Pancreas (tissue), 10 donors: ENCODE data around the gene PRKCE. TPM values are rescaled to one million over a fixed set of nuclear protein-coding genes. Genes with fewer than 3 reads are reported as not detected.

Experiments used
- ATAC-seq, 4 donors: fragments of 200-7000 bp; cut with Tn5 transposase; one replicate each; pipeline versions ENCODE4 v1.8.0 to v1.9.1; 2020; ENCODE audit warnings: mild to moderate bottlenecking in 4 of 4, moderate library complexity in 4 of 4
- DNase-seq, 6 donors: peaks; one replicate each; pipeline ENCODE4 v3.0.0-alpha.2; 2020
- FAIRE-seq: peaks from 2 replicates; lab custom pipeline; 2012; peaks lifted over from hg19 to GRCh38; lab: Jason Lieb, UNC
- H3K27ac ChIP-seq, 4 donors: fragments of 200-600 bp; sonication (generic); 1 replicate in 3 of 4; 2 replicates in 1 of 4; pipeline versions ENCODE4 v1.5.0 to v1.8.0; 2020
- H3K27me3 ChIP-seq, 4 donors: fragments of 200-600 bp; one replicate each; pipeline ENCODE4 v1.8.0; 2021
- H3K36me3 ChIP-seq, 3 donors: fragments of 200-600 bp; sonication (generic) in 1 of 3; one replicate each; pipeline versions ENCODE4 v1.5.0 to v1.8.0; 2020 to 2021
- H3K4me1 ChIP-seq, 3 donors: fragments of 200-600 bp; one replicate each; pipeline ENCODE4 v1.8.0; 2021
- H3K4me3 ChIP-seq, 4 donors: fragments of 200-600 bp; sonication (generic) in 2 of 4; one replicate each; pipeline versions ENCODE4 v1.5.0 to v1.8.0; 2020 to 2021
- H3K9me3 ChIP-seq, 4 donors: fragments of 200-600 bp; one replicate each; pipeline ENCODE4 v1.8.0; 2021
- WGBS, 2 donors: extraction: QIAGEN DNeasy Blood & Tissue Kit; methylation state at CpG; one replicate each; pipeline ENCODE4 v1.1.7; 2013; 5-methylcytosine and 5-hydroxymethylcytosine counted together
- intact Hi-C, 3 donors: fragments of 100-400 bp; cut with DNase I; formaldehyde crosslinking; loops; one replicate each; pipeline versions ENCODE4 v1.11.1 to v1.14.2; 2022
- polyA plus RNA-seq, 2 donors: library from polyadenylated mRNA; stranded (reverse); fragments of 200-250 nt; gene quantifications; one replicate each; pipeline ENCODE4 v1.2.3, GENCODE V29; 2013
- total RNA-seq, 6 donors: library from RNA; stranded (reverse); fragmentation: NEBNext Ultra II Directional in 4 of 6; extraction: Animal tissue kit (Norgen Biotek cat#: 25700) in 4 of 6; gene quantifications; one replicate each; pipeline versions ENCODE4 v1.2.1 to v1.2.4, GENCODE V29; 2021 to 2023
- TF ChIP-seq, protein P1 (sequence below), 4 donors: fragments of 200-600 bp; sonication (generic) in 3 of 4; IDR thresholded peaks; one replicate each; pipeline versions ENCODE4 v1.5.0 to v1.8.0; 2021; ENCODE audit warnings: antibody characterized with exemption in 4 of 4
- donor health status: healthy with polysubstance abuse.
- donor health status: DM: no; HTN: no; CAD: no; lungs with moderate emphysema.
- donor health status: DM: no; HTN: no; CAD: no.
- donor health status: control.
- donor health status: control.
- donor health status: Bipolar disorder and iron deficiency.
- donor health status: DM: yes; HTN: yes; CAD: no.
- donor health status: DM: no; HTN: no; CAD: no.
- donor health status: DM: no; HTN: no; CAD: no.
- donor health status: DM: yes; HTN: yes; CAD: no.

The PRKCE gene
- total and polyA plus RNA-seq, 8 donors, result 4.0 to 19.4 (median 10.0) TPM

DNA sequence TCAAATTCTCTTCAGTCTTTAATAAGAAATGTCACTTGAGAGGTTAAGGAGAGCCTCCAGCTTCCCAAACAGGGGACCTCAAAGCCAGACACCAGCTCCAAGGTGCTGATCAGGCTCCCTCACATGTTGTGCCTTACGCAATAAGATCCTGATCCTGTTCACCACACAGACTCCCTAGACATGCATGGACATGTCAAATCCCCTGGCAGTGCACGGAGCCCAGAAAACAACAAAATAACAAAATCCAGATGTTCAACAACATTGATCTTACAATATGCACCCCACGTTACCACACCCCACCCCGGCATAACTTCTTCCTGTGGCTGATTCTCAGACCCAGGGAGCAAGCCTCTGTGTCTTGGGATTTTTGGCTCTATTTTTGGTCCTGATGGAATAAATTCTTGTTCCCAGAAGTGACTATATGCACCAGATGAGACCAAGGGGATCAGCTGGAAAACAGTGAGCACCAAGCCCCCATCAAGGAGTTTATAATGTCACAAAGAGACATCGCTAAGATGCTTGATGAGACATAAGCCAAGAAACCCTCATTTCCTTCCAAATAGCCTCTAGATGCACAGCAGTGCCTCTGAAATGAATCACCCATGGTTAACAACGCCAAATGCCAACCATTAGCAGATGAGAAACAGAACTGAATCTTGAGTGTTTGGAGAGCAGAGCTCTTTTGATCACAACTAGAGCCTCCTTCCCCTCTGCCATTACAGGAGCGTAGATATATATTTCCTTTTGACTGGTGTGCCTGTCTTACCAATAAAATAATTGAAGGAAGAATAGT, 198.2 kb downstream of the PRKCE start:
- no peaks in the 10 kb centered on the region for H3K9me3 ChIP-seq
- DNase-seq, result no peak
- no peak for ATAC-seq
- WGBS, 2 donors, result 90 to 94% methylated on average over 7 of the region's 7 CpGs
- no peak overlapping the region for H3K4me3 ChIP-seq
- intact Hi-C loops, result no loop called here
- H3K27me3 ChIP-seq, result no peaks in the 10 kb centered on the region
- TF ChIP-seq, protein P1, sequence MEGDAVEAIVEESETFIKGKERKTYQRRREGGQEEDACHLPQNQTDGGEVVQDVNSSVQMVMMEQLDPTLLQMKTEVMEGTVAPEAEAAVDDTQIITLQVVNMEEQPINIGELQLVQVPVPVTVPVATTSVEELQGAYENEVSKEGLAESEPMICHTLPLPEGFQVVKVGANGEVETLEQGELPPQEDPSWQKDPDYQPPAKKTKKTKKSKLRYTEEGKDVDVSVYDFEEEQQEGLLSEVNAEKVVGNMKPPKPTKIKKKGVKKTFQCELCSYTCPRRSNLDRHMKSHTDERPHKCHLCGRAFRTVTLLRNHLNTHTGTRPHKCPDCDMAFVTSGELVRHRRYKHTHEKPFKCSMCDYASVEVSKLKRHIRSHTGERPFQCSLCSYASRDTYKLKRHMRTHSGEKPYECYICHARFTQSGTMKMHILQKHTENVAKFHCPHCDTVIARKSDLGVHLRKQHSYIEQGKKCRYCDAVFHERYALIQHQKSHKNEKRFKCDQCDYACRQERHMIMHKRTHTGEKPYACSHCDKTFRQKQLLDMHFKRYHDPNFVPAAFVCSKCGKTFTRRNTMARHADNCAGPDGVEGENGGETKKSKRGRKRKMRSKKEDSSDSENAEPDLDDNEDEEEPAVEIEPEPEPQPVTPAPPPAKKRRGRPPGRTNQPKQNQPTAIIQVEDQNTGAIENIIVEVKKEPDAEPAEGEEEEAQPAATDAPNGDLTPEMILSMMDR (IDR thresholded peaks at IDR 0.05), result no peak
- no peaks in the 10 kb centered on the region for H3K36me3 ChIP-seq
- FAIRE-seq, result no peak
- no peak overlapping the region for H3K27ac ChIP-seq
- peaks cover 0 to 3% (median 3%) of the 10 kb centered on the region in 3 donors for H3K4me1 ChIP-seq

DNA sequence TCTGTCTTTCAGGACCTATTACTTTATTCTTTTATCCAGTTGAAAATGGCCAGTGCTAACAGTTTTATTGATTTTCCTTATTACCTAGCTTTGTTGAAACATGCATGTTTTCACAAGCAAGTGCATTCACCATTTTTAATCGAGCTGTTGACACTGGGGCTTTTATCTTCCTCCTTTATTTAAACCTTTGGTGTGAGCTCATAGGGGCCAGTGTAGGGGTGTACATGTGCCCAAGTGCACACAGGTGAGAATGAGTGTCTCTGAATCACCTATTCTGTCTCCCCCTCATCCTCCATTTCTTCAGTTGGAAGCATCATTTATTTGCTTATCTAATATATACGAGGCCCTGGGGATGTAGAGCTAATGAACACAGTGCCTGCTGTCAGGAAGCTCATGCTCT, 199.1 kb downstream of the PRKCE start:
- TF ChIP-seq, protein P1 (IDR thresholded peaks at IDR 0.05), result no peak
- Histone ChIP-seq H3K36me3 (no peaks in the 10 kb centered on the region), H3K27ac (no peak overlapping the region), H3K9me3 (no peaks in the 10 kb centered on the region), H3K4me1 (peaks cover 0 to 3% (median 3%) of the 10 kb centered on the region in 3 donors), H3K4me3 (no peak overlapping the region), H3K27me3 (no peaks in the 10 kb centered on the region)
- no peak for DNase-seq
- FAIRE-seq, result no peak
- peak; percentile 42 to 72 (median 52) for ATAC-seq
- intact Hi-C loops, result no loop called here
- WGBS, 2 donors, result 26 to 33% methylated on average over 2 of the region's 2 CpGs

DNA sequence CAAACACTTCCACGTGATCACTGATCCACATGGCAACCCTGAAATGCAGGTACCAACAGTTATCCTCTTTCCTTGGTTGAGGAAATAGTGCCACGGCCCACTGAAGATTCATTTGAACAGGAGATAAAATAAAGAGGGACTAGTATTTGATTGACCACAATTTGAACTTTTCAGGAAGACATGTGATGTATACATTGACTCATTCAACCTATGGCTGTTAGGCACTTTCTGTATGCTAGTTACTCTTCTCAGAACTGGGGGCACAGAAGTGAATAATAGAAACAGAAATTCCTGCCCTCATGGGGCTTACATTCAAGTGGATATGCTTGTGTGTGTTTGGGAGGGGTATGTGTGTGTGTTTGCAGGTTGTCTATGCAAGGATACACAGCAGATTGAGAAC, 199.6 kb downstream of the PRKCE start:
- FAIRE-seq (no peak), DNase-seq (no peak), ATAC-seq (no peak)
- TF ChIP-seq, protein P1 (IDR thresholded peaks at IDR 0.05), result no peak
- Histone ChIP-seq H3K27me3 (no peaks in the 10 kb centered on the region), H3K4me3 (no peak overlapping the region), H3K9me3 (no peaks in the 10 kb centered on the region), H3K27ac (no peak overlapping the region), H3K36me3 (no peaks in the 10 kb centered on the region), H3K4me1 (peaks cover 0 to 3% (median 3%) of the 10 kb centered on the region in 3 donors)
- intact Hi-C loops, result no loop called here
- WGBS, 2 donors, result 76 to 91% methylated on average over 2 of the region's 2 CpGs

DNA sequence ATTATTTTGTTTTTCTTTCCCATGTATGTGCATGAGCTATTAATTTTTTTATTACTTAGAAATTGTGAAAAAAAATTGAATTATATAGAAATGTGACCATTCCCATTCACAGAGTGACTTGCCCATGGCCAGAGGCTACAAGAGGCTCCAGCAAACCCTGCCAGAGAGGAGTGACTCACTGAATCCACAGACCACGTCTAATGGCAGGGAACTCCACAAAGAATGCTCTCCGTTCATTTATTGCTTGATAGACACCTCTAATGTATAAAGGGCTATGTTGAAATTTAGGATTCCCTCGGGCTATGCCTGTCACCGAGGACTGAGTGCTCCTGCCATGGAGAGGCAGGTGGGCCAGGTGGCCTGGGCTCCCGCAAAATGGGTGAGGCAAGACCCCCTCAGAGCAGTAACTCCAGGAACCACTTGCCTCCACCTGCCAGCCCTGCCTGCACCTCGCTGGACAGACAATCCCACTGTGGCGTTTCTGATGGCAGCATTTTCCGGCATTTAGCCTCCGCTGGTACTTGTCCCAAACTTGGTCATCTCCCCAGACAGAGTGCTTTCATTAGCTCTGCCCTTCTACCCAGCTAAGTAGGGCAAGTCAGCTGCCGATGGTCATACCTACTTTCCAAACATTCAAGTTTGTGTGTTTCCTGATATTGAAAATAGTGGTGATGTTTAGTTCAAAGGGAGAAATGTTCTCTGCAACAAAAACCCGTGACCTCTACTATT, 200.3 kb downstream of the PRKCE start:
- Histone ChIP-seq H3K9me3 (no peaks in the 10 kb centered on the region), H3K36me3 (no peaks in the 10 kb centered on the region), H3K4me3 (no peak overlapping the region), H3K27me3 (no peaks in the 10 kb centered on the region), H3K27ac (no peak overlapping the region), H3K4me1 (peaks cover 0 to 3% (median 3%) of the 10 kb centered on the region in 3 donors)
- DNase-seq, result no peak
- no peak for FAIRE-seq
- ATAC-seq, result peak in 2 of 4 donors; percentile 48 to 55
- intact Hi-C loops, result no loop called here
- TF ChIP-seq, protein P1 (IDR thresholded peaks at IDR 0.05), result no peak
- 88 to 90% methylated on average over 11 of the region's 11 CpGs for WGBS, 2 donors
